Fibroblast of lung (primary cell): ENCODE results near the gene XRN2.

Experiments used
- EZH2 ChIP-seq: IDR thresholded peaks from 2 replicates; pipeline ENCODE4 v1.5.1; 2012; ENCODE audit warnings: low read length, control low read depth, mild to moderate bottlenecking; ENCODE audit errors: missing control alignments
- TF ChIP-seq, protein P1 (sequence below), 2 donors: IDR thresholded peaks in 1 of 2; conservative IDR thresholded peaks in 1 of 2; 1 replicate in 1 of 2; 2 replicates in 1 of 2; pipeline ENCODE4 v1.5.1; 2011 to 2012; ENCODE audit warnings: low read length in 2 of 2, control low read depth in 1 of 2, inconsistent platforms in 1 of 2, low read depth in 1 of 2, mild to moderate bottlenecking in 1 of 2

DNA sequence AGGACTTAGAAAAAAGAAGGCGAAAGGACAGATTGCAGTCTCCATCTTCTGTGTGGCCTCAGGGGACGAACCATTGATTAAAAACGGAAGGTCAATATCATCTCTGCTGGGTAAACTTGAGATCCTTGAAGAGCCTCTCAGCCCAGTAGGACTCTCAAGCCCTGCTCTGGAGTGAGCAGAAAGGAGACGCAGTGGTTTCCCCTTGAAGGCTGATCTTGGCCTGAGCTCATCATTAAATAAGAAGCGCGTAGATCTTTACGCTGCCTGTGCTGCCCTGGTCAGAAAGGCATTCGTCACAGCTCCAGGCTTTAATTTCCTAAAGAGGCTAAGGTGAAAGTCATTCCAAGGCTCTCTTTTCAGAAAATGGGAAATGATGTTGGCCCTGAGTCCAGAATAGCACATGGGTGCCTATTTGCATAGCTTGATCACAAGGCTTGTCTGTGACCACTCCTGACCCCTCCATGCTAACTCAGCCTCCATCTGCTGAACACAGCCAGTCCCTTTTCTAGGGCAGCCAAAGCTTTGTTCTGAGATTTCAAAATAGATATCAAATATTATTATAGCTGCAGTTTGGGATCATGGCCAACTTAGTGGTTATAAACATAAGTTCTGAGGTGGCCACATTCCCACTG lies 29.3 kb upstream of the XRN2 start:
- TF ChIP-seq, protein P1, sequence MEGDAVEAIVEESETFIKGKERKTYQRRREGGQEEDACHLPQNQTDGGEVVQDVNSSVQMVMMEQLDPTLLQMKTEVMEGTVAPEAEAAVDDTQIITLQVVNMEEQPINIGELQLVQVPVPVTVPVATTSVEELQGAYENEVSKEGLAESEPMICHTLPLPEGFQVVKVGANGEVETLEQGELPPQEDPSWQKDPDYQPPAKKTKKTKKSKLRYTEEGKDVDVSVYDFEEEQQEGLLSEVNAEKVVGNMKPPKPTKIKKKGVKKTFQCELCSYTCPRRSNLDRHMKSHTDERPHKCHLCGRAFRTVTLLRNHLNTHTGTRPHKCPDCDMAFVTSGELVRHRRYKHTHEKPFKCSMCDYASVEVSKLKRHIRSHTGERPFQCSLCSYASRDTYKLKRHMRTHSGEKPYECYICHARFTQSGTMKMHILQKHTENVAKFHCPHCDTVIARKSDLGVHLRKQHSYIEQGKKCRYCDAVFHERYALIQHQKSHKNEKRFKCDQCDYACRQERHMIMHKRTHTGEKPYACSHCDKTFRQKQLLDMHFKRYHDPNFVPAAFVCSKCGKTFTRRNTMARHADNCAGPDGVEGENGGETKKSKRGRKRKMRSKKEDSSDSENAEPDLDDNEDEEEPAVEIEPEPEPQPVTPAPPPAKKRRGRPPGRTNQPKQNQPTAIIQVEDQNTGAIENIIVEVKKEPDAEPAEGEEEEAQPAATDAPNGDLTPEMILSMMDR (conservative IDR thresholded peaks at IDR 0.05 in 1 of 2, IDR thresholded peaks at IDR 0.05 in 1 of 2; ENCODE audit: low read depth in 1 of 2, low read length in 2 of 2) = no peak
- TF ChIP-seq EZH2 = no peak
